Activated T-helper 9 cell treated with anti-CD3 and anti-CD28 coated beads, Interleukin-2, amount 50 U/mL, for 16 hours (primary cell): ENCODE data around the gene UMPS.
A peak's percentile ranks its signal among the peaks of the same experiment; 100 is the strongest.

ENCODE experiments used
- DNase-seq: peaks from one replicate; pipeline ENCODE4 v3.0.0-alpha.2; 2020; ENCODE audit warnings: low read depth

Gene UMPS

GRCh38 chr3:124730129-124730940 is at the start of gene UMPS:
Gene UMPS (plus strand): TSS chr3:124730452. CDS start chr3:124730472, 20 bp downstream.
- DNase-seq = peak; percentile 87

- DNase-seq = no peak
Observed at GRCh38 chr3:124680521-124680920, 49.7 kb upstream of the UMPS start.

GRCh38 chr3:124682263-124682662 is 48.0 kb upstream of the UMPS start:
- no peak for DNase-seq

GRCh38 chr3:124684459-124684858 is 45.8 kb upstream of the UMPS start:
- DNase-seq = no peak

- DNase-seq = no peak
Observed at GRCh38 chr3:124685067-124685466, 45.2 kb upstream of the UMPS start.

GRCh38 chr3:124685481-124685880 is 44.8 kb upstream of the UMPS start:
- DNase-seq = no peak

- DNase-seq = no peak
Observed at GRCh38 chr3:124686028-124686670, 44.1 kb upstream of the UMPS start.

- peak; percentile 44 for DNase-seq
Observed at GRCh38 chr3:124688581-124689454, 41.4 kb upstream of the UMPS start.

GRCh38 chr3:124691599-124691998 is 38.7 kb upstream of the UMPS start:
- DNase-seq = no peak

- DNase-seq = no peak
Observed at GRCh38 chr3:124694486-124694885, 35.8 kb upstream of the UMPS start.

GRCh38 chr3:124695369-124695768 is 34.9 kb upstream of the UMPS start:
- DNase-seq = no peak

- no peak for DNase-seq
Observed at GRCh38 chr3:124696006-124696405, 34.2 kb upstream of the UMPS start.

- no peak for DNase-seq
Observed at GRCh38 chr3:124697302-124697701, 33.0 kb upstream of the UMPS start.

GRCh38 chr3:124698030-124698770 is 32.1 kb upstream of the UMPS start:
- no peak for DNase-seq

GRCh38 chr3:124699051-124699450 is 31.2 kb upstream of the UMPS start:
- no peak for DNase-seq

GRCh38 chr3:124699686-124700396 is 30.4 kb upstream of the UMPS start:
- no peak for DNase-seq

- DNase-seq = no peak
Observed at GRCh38 chr3:124700880-124701684, 29.2 kb upstream of the UMPS start.

- no peak for DNase-seq
Observed at GRCh38 chr3:124701687-124702086, 28.6 kb upstream of the UMPS start.

GRCh38 chr3:124702950-124703349 is 27.3 kb upstream of the UMPS start:
- DNase-seq = no peak

- no peak for DNase-seq
Observed at GRCh38 chr3:124705552-124705951, 24.7 kb upstream of the UMPS start.
